Raji (cell line): ENCODE results near the gene RER1.

Experiments used
- POLR2A ChIP-seq: IDR thresholded peaks from 2 replicates; pipeline ENCODE4 v1.6.1; 2011; ENCODE audit warnings: low read depth, low read length, control low read depth; ENCODE audit not compliant: insufficient read depth

The RER1 gene, protein sequence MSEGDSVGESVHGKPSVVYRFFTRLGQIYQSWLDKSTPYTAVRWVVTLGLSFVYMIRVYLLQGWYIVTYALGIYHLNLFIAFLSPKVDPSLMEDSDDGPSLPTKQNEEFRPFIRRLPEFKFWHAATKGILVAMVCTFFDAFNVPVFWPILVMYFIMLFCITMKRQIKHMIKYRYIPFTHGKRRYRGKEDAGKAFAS

GRCh38 chr1:2391041-2391930, at the start of gene RER1, which contains the start of gene MORN1:
Gene RER1, plus strand, starts transcription at chr1:2391841. Its CDS starts 3,950 bp downstream, at chr1:2395791.
Gene MORN1, minus strand, starts transcription at chr1:2391554. Its CDS starts 21 bp downstream, at chr1:2391533.
- peak; percentile 92 for TF ChIP-seq POLR2A

- no peak for TF ChIP-seq POLR2A
Observed at GRCh38 chr1:2342384-2343022, 49.1 kb upstream of the RER1 start.

DNA sequence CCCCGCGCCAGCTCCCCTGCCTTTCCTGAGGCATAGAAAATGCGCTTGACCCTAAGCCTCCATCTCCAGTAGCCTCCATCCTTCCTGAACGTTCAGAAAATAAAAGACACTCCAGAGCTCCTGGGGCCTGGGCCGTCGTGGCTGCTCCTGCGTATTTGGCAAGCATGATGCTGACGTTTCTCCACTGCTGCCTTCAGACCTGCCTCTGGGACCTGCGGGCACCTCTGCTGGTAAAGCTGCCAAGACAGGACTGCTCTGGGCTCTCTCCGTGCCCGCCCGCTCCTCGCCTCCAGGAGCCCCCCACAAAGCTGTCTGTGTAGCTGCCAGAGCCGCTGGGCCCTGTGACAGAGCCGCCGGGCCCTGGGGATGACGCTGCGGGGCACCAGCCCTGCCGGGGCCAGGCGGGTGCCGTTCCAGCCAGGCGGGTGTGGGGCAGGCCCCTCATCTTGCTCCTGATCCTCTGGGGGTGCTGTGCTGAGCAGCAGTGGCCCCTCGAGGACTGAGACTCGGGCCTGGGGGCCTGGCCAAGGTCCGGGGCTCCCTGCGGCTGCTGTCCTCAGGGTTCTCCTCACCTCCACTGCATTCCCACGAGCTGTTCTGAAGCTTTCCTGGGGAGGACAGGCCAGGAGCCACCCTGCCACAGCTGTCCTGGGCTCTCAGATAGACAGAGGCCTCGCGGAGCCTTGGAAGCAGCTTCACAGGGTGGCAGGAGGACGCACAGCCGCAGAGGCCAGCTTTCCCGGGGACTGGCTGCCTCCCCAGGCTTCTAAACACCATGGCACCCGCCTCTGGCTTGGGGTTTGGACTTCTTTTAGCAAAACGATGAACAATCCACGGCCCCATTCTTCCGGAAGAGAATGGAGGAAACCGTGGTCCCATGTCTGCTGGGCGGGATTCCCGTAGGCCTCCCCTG, 48.4 kb upstream of the RER1 start:
- TF ChIP-seq POLR2A, result no peak

GRCh38 chr1:2344121-2344681, 47.4 kb upstream of the RER1 start:
- TF ChIP-seq POLR2A, result no peak

DNA sequence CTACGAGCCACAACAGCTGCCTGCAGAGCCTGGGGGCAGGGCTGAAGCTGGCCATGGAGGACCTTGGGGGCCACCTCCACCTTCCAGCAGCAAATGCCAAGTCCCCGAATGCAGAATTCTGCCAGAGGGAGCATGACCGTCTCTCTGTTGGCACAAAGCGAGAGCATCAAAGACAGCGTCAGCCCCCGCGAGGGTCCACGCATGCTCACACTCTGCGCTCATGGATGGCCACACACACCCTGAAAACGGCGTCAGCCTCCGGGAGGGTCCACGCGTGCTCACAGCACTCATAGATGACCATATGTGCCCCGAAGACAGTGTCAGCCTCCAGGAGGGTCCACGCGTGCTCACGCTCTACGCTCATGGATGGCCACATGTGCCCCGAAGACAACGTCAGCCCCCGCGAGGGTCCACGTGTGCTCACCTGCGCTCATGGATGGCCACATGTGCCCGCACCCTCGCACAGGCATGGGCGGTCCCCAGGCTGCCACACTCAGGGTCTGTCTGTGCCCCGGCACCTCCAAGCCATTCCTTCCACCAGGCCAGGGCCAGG, 46.8 kb upstream of the RER1 start:
- TF ChIP-seq POLR2A, result no peak

DNA sequence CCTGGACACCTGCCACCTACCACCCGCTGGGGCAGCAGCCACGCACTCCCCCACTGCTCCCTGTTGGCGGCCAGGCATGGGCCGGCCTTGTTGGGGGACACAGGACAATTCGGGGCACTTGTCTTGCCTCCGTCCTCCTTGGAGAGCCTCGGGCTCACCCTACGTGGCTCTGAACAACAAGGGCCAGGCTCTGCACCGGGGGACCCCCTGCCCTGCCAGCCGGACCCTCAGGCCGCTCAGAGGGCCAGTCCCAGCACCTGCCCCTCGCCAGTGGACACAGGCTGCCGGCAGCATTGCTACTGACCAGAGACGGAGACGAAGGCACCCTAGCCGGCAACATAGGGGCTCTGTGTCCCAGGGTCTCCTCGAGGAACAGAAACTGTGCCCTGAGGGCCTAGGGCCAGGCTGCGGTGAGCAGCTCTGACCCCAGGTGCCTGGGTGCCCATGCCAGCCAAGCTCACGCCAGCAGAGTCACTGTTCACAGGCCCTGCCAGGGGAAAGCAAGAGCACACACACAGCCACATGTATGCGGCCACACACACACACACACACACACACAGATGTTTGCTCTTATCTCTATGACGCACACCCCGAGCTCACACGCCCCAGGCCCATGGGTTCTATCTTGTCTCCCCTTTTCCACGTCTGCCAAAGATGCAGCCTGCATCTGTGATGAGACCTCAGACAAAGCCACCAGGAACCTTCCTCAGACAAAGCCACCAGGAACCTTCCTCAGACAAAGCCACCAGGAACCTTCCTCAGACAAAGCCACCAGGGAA, 46.2 kb upstream of the RER1 start:
- no peak for TF ChIP-seq POLR2A

DNA sequence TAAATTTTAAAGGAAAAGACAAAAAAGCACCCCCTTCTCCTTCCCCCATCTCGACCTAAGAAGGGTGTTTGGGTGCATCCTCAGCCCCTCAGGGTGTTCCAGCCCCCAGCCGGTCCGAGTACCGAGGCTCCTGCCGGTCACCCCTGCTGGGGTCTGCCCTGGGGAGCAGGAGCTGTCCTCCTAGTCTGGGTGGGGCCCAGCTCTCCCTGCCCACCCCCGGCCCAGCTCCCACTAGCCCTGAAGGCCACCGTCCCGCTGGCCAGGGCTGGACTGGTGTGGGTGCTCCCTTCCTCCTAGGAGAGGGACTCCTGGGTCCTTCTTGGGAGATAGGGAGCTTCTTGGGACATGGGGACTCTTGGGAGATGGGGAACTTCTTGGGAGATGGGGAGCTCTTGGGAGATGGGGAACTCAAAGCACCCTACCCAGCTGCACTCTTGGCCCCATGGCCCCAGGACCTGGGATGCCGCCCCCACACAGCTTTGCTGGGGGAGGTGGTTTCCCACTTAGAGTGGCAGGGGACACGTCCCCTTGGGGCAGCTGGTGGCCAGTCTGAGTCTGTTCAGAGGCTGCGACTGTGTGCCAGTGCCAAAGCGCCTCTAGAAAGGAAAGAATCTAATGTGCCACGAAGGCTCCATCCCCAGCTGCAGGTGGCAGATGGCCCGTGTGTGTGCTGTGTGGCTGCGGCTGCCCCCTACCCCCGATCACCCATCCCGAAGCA, 44.8 kb upstream of the RER1 start:
- TF ChIP-seq POLR2A, result no peak

DNA sequence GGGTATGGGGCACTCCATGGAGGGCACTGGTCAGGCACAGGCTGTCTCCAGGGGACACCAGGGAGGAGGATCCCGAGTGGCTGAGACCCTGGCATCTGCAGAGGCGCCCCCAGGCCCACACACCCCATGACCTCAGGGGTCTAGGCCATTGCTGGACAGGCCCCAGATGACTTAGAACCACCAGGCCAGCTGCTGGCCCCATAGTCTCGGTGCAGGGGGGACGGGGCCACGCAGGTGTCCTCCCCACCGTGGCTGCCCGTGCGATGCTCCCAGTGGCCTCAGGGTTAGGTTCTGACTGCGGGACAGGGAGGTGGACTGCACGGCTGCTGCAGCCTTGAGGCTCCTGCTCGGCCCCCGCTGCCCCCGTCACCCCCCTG, 44.2 kb upstream of the RER1 start:
- no peak for TF ChIP-seq POLR2A

DNA sequence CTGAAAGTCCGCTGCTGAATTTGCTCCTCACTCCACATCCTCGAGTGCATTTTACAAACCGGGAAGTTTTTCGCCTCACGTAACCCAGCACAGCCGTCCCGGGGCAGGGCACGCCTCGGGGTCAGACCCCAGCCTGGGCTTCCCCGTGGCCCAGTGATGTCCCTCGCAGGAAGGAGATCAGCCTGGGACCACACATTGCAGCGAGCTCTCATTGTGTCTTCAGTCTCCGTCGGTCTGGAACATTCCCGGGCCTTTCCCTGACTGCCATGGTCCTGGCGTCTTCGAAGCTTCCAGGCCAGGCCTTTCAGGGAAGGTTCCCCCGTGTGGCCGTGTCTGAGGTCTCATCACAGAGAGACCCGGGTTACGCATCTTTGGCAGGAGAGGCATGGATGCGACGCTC, 43.7 kb upstream of the RER1 start:
- no peak for TF ChIP-seq POLR2A

- no peak for TF ChIP-seq POLR2A
Observed at GRCh38 chr1:2348346-2349325, 43.0 kb upstream of the RER1 start.

DNA sequence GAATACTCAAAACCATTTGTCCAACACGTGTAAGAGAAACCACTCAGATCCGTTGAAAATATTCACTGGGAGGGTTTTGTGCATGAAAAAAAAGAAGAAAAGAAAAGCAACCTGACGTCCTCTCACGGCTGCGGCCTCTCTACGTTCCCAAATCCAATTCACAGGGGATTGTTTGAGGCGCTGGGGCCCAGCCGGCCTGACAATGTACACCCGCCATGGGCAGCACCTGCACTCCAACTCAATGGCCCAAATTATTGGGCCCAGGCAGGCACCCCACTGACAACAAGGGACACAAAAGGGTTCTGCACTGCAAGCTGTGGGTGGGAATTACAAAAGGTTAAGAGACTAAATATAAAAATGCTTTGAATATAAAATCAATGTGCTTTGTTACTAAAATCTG, 41.8 kb upstream of the RER1 start:
- no peak for TF ChIP-seq POLR2A

DNA sequence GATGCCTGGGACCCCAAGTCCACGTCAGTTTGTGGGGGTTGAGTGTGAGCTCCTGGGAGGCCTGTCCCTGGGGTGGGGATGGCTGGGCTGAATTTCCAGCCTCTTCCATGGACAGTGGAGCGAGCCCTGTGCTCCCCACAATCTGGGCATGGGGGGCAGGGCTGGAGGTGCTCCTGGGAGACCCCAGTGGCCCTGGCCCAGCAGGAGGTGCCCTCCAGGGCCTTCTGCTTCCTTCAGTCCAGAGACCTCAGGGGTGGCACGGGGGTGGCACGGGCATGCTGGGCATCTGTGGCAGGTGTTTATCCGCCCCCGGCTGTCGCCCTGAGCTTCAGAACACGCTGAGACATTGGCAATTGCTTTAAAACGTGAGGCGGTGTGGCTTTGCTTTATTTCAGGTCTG, 41.1 kb upstream of the RER1 start:
- TF ChIP-seq POLR2A, result no peak
